ENCODE measurements around the gene HSF4.

Gene HSF4

DNA sequence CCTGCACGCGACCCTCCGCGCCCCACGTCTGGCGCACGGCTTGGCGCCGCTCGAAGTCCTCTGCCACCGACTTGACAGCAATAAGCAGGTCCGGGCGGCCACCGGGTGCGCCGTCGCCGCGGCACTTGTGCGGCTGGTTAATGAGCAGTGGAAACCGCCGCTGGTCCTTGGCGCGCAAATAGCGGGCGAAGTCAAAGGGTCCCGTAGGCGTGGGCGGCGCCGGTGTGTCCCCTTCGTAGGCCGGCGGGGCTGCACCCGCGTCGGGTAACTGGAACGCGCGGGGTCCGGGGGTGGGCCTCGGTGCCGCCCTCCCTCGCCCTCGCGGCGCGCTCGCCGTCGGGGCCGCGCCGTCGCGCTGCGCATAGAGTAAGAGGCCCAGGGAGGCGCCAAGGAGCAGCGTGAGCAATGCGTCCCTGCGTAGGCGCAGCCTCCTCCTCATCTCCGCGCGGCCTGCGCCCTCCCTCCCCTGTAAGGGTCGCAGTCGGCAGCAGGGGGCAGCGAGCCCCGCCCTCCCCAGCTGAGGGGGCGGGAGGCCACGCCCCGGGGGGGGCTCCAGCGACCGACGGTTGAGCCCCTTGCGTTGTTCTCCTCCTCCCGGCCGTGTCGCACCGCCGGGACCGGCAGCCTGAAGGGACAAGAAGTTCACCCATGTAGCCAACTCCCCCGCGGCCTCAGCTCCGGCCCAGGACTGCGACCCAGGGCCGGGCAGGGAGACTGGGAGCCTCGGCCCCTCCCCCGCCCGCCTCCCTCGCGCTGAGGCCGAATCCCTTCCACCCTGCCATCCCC lies 14.3 kb upstream of the HSF4 start:
- peak; percentile 60 for DNase-seq
- ATAC-seq = peak; percentile 61

DNA sequence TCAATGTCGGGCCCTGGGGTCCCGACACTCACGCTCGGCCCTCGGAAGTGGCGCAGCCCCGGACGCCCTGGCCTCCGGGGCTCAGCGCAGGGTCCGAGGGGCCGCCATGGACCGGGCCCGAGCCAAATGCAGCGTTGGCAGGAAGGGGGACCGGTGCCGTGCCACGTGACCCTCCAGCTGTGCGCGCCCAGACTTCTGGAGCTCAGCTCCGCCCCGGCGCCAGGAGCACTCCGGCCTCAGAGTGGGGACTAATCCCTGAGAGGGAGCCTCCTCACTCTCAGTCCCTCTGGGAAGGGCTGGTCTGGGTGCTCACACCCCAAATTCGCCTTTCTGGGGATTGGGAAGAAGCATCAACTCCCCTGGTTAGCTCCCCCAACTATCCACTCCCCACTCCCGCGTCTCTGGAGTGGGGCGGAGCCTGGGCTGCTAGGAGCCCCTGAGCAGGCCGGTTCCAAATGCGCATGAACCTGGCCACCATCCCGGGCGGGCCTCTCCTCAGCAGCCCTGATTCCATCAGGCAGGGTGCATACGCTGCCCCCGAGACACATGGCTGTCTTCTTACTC lies 13.6 kb upstream of the HSF4 start, which contains the start of gene B3GNT9:
TSS of gene B3GNT9 (minus strand) at position 166 of the 564 bp plus-strand sequence. CDS start 513 bp downstream, outside the sequence.
- DNase-seq (peak; percentile 49), ATAC-seq (peak; percentile 45)

DNA sequence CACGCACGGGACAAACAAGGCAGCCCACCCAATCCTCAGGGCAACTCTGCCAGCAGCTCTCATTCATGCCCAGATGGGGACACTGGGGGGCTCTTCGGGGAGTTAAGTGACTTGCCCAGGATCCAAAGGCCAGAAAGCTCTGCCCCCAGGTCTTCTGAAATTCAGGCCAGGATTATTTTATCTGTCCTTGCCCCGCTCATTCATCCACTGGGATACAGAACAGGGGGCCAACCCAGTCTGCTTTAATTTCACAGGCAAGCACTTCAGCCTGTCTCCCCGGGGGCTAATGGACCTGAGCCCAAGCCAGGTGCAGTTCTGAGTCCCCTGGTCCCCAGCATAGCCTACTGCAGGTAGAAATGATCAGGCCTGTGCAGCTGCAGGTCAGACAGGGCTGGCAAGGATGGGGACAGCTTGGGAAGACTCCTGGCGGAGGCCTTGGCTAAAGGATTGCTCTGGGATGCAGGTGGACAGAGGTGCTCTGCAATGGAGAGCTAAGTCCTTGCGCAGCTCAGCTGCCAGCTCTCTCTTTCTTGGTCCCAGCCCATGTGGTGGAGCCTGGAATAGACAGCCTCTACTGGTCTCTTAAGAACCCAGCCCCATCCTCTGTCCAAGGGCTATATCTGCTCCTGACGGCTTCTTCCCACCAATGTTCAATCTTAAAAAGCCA lies 13.0 kb upstream of the HSF4 start:
- DNase-seq (no peak), ATAC-seq (no peak)

DNA sequence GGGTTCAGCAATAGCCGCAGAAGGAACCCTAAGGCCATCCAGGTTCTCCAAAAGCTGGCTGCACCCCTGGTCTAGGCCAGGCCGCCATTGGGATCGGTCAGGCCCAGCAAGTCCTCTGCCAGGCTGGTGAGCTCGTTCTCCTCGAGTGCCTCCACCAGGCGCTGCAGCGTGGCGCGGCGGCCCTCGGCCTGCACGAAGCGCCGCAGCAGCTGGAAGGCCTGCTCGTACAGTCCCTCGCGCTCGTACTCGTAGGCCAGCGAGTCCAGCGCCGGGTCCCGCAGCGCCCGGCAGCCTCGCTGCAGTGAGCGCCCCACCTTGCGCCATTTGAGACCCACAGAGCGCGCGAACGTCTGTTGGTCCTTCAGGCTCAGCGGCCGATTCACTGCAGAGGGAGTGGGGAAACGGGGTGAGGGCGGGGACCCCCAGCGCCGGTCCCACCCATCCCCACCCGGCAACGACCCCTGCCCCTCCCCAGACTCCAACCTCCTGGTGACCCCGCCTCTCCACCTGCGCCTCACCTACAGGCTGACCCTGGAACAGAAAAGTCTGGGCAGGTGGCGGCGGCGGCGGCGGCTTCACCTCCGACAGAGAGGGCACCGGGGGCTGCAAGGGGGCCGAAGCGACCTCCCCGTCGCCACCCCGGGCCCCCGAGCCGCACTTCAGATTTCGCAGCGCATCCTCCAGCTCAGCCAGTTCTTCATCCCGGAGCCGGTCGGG lies 9.8 kb upstream of the HSF4 start:
- ATAC-seq = no peak
- no peak for DNase-seq

DNA sequence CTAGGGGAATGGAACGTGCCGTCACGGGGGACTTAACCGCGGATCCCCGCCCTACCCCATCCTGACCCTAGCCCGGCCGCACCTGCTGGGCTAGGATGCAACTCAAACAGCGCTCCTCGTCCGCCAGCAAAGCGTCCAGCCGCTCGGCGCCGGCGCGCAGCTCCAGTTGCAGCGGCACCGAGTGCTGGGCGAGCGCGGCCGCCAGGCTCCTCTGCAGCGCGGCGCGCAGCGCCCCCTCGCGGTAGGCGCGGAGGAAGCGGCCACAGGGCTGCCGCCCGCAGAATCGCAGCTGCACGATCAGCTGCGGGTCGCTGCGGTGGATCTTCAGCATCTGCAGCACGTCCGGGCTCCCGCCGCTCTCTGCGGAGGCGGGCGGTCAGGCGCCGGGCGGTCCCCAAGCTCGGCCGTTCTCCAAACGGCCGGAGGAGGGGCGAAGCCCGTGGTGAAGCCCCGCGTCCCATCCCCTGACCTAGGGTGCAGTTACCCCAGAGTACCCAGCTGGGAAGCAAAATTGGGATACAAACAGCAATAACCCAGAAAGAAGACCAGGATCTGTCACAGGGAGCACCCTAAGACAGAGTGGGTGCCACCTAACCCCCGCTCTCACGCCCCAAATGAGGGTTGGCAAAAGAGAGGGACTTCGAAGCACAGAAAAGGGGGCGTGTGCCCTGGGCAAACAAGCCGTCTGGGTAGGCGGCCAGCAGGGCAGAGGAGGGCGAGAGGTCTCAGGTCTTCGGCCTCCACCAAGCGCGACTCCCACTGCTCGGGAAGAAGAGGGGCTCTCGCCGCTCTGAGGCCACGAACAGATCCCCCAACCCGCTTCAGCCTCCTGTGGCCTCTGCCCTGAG lies 9.0 kb upstream of the HSF4 start:
- ATAC-seq = peak; percentile 44
- peak; percentile 87 for DNase-seq

DNA sequence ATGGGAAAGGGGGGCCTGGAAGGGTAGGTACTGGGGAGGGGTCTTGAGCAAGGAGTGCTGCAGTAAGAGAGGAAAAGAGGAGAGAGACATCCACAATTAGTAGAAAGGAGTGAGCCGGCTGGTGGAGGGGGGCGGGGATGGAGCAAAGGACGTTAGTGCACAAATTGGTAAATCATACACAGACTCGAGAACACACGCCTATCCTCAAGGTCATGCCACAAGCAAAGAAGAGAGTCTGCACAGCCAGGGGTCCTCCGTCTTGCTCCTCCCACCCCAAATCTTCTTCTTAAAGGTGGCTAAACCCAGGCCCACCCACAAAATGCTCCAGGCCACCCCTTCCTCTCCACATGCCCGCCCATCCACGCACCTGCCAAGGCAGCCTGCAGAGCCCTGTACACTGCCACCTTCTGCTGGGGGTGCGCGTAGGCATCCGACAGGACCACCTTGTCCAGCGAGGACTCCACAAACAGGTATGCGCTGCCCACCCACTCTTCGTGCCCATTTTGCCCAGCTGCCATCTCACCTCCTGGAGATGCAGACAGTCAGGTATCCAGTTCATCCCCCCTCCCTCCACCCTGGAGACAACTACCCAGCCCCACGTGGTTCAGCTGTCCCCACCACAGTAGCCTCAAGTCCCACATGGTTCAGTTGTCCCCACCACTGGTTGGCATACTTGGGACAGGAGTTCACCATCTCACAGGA lies 8.3 kb upstream of the HSF4 start:
- ATAC-seq = no peak
- DNase-seq = no peak

DNA sequence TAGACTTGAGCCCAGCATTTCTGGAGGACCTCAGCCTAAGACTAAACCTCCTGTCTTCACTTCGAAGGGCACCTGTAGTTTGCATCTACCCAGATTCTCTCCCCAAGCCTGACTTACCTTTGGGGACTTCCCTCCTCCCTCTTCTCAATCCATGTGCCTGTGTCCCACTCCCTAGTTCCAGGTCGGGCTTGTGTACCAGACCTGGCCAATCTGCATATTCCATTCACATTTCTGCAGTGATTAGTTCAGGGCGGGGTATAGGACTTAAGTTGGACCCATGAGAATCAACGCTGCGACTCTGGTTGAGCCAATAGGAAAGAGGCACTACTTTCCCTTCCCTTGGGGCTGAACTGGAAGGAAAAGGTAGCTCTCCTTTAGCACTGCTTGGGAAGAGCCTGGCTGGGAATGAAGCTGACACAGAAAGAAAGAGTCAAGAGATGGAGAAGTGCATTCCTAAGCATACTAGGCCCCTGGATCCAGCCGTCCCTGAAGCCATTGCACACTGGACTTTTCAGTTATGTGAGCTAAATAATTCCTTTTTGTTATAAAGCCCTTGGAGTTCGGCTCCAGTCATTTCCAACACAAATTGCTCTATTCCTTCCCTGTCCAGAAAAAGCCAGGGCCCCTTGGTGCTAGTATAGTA lies 7.3 kb upstream of the HSF4 start:
- DNase-seq (no peak), ATAC-seq (no peak)

DNA sequence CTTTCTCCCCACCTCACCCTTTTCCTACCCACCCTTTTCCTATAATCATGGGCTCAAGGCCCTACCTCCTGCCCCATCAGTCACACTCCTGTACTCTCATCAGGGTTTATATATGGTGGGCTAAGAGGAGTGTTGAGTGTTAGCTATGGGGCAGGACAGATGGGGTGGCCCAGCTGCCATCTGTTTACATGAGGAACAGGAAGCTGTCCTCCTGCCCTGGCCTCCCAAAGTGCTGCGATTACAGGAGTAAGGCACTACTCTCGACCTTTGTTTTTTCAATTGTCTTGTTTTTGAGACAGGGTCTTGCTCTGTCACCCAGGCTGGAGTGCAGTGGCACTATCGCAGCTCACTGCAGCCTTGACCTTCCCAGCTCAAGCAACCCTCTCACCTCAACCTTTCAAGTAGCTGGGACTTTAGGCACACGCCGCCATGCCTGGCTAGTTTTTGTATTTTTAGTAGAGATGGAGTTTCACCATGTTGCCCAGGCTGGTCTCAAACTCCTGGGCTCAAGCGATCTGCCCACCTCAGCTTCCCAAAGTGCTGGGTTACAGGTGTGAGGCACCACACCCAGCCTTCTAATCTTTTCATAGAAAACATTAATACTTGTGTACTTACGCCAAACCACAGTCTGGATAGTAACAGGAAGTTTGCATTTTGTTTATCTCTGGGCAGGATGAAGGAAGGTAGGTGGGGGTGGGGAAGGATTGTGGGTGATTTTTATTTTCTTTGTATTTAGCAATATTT lies 6.5 kb upstream of the HSF4 start:
- no peak for ATAC-seq
- no peak for DNase-seq

DNA sequence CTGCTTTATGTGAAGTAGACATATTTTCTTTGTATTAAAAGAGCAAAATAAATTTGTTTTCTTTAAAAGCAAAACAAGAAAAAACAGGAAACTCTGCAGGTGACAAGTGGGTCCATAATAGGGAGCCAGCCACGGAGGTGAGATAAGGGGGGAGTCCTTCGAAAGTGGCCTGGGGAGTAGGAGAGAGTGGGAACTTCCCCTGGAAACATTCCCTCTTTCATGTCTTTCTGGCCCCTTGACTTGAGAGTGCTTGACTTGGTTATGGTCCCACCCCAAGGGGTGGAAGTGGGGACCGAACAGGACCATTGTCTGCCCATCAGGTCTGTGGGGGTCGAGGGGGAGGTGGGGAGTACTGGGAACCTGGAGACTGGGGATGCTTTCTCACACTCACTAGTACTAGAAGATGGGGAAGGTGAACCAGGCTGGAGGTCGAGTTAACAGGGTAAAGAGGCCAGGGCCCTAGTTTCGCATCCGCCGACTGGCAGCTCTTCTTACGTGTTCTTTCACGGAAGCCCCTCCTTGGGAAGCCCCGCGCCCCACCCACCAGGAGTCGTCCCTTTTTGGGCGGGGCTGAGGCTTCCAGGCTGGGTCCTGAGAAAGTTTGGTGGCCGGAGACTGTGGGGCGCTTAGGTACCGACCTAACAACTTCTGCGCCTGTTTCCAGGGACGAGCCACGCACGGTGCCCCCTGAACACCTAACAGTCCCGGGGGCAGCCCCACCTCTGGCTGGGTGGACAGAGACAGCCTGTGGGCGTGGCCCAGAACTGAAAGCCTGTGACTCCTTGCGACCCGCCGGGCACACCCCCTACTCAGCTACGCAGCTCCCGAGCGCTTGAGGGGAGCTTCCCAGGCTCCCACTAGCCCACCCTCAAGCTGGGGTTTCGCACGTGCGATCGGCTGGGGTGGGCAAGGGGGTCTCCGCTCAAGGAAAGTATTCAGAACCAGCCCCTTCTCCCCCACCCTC lies 5.6 kb upstream of the HSF4 start:
- ATAC-seq (peak; percentile 45), DNase-seq (peak; percentile 84)

DNA sequence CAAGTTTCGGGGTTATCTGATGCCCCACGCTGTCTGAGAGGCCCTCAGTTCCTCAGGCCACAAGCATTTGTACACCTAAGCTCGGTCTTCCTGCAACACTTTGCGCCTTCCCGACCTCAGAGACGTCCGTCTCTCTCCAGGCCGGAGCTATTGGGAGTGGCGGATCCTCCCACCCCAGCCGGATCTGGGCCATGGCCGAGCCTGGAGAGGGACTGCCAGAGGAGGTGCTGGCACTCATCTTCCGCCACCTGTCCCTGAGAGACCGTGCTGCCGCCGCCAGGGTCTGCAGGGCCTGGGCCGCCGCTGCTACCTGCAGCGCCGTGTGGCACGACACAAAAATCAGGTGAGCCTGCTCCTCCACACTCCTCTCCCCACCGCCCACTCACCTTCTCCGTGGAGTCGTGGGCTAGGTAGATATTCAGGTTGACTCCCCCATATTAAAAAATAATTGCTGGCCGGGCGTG lies 2.9 kb upstream of the HSF4 start:
- ATAC-seq (no peak), DNase-seq (no peak)

DNA sequence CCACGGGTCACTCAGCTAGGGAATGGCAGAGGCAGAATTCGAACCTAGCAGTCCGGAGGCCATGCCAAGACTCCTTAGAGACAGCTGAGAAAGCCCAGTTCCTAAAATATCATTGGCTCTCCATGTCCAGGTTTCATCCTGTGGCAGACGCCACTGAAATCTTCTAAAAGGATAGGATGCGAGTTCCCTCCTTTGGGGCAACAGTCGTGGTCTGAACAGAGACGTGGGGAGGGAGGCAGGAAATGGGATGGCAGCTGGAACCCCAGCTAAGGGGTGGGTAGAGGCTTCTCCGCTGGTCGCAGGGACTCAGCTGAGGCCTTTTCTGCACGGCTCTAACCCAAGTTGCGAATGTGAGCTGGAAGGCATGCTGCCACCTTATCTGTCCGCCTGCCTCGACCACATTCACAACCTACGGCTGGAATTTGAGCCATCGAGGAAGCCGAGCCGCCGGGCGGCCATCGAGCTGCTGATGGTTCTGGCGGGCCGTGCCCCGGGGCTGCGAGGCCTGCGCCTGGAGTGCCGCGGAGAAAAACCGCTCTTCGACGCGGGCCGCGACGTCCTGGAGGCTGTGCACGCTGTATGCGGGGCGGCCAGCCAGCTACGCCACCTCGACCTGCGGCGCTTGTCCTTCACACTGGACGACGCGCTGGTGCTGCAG lies 1.9 kb upstream of the HSF4 start:
- DNase-seq (no peak), ATAC-seq (no peak)

DNA sequence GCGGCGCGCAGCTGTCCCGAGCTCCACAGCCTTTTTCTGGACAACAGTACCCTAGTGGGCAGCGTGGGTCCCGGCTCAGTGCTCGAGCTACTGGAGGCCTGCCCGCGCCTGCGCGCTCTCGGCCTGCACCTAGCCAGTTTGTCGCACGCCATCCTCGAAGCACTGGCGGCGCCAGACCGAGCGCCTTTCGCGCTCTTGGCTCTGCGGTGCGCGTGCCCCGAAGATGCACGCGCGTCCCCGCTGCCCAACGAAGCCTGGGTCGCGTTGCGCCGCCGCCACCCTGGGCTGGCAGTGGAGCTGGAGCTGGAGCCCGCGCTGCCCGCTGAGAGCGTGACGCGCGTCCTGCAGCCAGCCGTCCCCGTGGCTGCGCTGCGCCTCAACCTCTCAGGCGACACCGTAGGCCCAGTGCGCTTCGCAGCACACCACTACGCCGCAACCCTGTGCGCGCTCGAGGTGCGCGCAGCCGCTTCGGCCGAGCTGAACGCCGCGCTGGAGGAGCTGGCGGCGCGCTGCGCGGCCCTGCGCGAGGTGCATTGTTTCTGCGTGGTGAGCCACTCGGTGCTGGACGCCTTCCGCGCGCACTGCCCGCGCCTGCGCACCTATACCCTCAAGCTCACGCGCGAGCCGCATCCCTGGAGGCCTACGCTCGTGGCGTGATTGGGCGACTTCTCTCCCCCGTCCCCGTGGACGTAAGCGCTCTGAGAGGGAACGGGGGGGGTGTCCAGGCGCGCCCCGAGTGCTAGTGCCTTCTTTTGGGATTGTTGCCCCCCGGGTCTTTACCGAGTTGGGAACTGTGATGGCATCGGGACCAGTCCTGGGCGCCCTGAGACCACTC lies 1.2 kb upstream of the HSF4 start:
- DNase-seq = peak; percentile 53
- ATAC-seq = no peak

DNA sequence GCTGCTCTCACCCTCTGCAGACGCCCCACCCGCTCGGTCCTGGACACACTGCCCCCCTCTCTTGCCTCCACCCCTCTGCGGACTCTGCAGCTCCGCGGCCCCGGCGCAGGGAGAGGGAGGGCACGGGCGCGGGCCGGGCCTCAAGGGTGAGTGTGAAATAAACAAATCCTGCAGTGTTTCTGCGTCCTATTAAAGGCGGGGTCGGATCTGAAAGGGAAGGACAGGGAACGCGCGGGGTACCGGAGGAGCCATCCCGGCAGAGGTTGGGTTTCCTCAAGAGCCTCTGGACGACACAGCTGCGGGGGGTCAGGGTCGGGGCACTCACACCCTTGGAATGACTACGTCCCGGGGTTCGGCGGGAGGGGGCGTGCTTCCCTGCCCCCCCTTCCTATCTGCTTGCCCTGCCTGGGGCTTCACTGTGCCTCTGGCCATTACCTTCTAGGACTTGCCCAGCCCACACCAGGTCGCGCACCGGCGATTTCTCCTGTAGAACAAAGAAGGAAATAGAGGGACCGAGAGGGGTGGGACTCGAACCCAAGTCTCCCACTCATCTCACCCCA lies 466 bp upstream of the HSF4 start:
- DNase-seq (no peak), ATAC-seq (no peak)

DNA sequence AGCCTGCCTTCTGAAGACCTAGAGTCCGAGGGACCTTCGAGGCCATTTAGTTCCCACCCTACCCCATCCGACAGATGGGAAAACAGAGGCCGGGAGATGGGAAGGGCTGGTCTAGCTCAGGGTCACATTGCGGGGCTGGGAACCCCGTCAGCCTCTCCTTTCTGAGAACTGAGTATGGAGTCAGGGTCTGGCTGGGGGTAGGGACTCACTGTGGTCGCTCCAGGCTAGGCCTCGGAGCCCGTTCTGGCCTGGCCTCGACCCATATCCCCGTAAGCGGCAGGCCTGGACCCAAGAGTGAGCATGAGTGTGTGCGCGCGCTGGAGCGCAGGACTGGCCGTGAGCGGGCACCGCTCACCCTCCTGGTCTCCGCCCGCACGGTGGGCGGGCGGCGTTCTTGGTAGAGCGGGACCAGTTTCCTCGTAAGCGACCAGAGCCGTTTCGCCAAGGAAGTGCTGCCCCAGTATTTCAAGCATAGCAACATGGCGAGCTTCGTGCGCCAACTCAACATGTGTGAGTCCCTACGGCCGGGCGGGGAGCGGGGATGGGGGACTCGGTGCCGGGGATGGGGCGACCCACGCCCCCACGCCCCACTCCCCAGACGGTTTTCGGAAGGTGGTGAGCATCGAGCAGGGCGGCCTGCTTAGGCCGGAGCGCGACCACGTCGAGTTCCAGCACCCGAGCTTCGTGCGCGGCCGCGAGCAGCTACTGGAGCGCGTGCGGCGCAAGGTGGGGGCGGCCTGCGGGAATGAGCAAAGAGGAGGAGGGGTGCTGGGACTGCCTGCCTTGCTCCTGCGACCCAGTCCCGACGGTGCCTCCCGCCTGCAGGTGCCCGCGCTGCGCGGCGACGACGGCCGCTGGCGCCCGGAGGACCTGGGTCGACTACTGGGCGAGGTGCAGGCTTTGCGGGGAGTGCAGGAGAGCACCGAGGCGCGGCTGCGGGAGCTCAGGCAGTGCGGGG lies 855 bp downstream of the HSF4 start:
- no peak for ATAC-seq
- DNase-seq = no peak

DNA sequence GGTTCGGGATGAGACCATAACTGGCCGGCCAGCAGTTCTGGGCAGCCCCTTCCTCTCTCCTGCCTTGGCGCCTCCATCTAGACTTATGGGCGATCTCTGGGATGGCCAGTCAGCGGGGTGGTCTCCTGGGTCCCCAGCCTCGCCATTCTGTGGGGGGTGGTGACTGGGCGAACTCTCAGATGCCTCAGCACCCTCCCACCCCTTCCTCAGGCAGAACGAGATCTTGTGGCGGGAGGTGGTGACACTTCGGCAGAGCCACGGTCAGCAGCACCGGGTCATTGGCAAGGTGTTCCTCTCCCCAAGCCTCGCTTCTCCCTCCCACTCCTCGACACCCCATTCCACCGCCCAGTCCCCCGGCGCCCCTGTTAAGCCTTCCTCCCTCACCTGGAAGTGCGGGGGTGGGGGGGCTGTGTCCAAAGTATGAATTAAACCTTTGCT lies 1.6 kb downstream of the HSF4 start:
- DNase-seq (no peak), ATAC-seq (no peak)
